GM15510 (cell line): ENCODE data around the gene VTCN1.
A peak's percentile ranks its signal among the peaks of the same experiment; 100 is the strongest.

Experiments used
- POLR2A ChIP-seq: IDR thresholded peaks from 3 replicates; pipeline ENCODE4 v1.6.1; 2011; ENCODE audit warnings: borderline replicate concordance; ENCODE audit not compliant: insufficient read length; ENCODE audit errors: extremely low read depth

VTCN1 gene

GRCh38 chr1:117127795-117128194 is 82.9 kb downstream of the VTCN1 start:
- TF ChIP-seq POLR2A: no peak

- no peak for TF ChIP-seq POLR2A
Measured at GRCh38 chr1:117124661-117125060, 86.1 kb downstream of the VTCN1 start.

GRCh38 chr1:117123274-117123673 is 87.5 kb downstream of the VTCN1 start:
- TF ChIP-seq POLR2A: no peak

- no peak for TF ChIP-seq POLR2A
Measured at GRCh38 chr1:117122330-117123025, 88.2 kb downstream of the VTCN1 start.

GRCh38 chr1:117121589-117122329 is 89.0 kb downstream of the VTCN1 start, which contains the start of gene TRIM45:
Gene TRIM45, minus strand, starts transcription at chr1:117121749. Its CDS starts 548 bp downstream, at chr1:117121201.
- TF ChIP-seq POLR2A: peak; percentile 22

- no peak for TF ChIP-seq POLR2A
Measured at GRCh38 chr1:117120774-117121588, 89.7 kb downstream of the VTCN1 start.

- no peak for TF ChIP-seq POLR2A
Measured at GRCh38 chr1:117118137-117118536, 92.6 kb downstream of the VTCN1 start.

- no peak for TF ChIP-seq POLR2A
Measured at GRCh38 chr1:117117697-117118096, 93.0 kb downstream of the VTCN1 start.

- TF ChIP-seq POLR2A: no peak
Measured at GRCh38 chr1:117116784-117117130, 94.0 kb downstream of the VTCN1 start.

- no peak for TF ChIP-seq POLR2A
Measured at GRCh38 chr1:117116090-117116783, 94.5 kb downstream of the VTCN1 start.

GRCh38 chr1:117114877-117115276 is 95.8 kb downstream of the VTCN1 start:
- TF ChIP-seq POLR2A: no peak

- TF ChIP-seq POLR2A: no peak
Measured at GRCh38 chr1:117113199-117113598, 97.5 kb downstream of the VTCN1 start.

- no peak for TF ChIP-seq POLR2A
Measured at GRCh38 chr1:117112047-117112717, 98.5 kb downstream of the VTCN1 start.

- TF ChIP-seq POLR2A: no peak
Measured at GRCh38 chr1:117110774-117111173, 100.0 kb downstream of the VTCN1 start.

GRCh38 chr1:117107364-117107763 is 103.4 kb downstream of the VTCN1 start:
- no peak for TF ChIP-seq POLR2A

- no peak for TF ChIP-seq POLR2A
Measured at GRCh38 chr1:117106478-117106877, 104.2 kb downstream of the VTCN1 start.
